GM18858 (cell line): ENCODE measurements around the gene GPC6.
A peak's percentile ranks its signal among the peaks of the same experiment; 100 is the strongest.

Experiments used
- ATAC-seq: cut with Tn5 transposase; IDR thresholded peaks from one replicate; pipeline ENCODE4 v1.9.1; 2021; ENCODE audit not compliant: unreplicated experiment

The GPC6 gene

DNA sequence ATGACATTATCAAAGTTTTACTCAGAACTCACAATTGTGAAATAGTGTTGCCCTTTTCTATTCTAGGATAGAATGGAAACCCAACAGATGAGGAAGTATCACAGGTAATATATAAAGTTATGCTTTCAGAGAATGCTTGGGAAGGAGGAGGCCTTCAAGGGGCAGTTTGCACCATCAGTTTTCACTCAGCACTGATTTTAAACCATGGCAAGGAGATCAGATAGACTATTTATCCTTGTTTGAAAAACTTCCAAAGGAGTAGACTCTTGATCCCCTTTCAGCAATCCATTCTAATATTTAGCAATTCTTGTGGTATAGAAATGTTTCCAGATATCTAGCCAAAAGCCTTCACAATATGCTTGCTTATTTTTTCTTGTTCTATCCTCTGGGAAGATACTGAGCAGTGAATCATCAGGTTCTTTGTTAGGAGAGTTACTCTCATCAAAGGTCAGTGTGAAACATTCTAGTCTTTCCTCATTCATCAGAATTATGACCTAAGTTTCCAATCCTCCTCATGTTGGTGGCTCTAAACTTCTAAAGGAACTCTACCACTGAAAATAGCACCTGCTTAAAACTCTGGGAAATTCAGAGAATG is 3.8 kb downstream of the GPC6 start:
- no peak for ATAC-seq

GRCh38 chr13:93231867-93232266 is 5.3 kb downstream of the GPC6 start:
- ATAC-seq: no peak

DNA sequence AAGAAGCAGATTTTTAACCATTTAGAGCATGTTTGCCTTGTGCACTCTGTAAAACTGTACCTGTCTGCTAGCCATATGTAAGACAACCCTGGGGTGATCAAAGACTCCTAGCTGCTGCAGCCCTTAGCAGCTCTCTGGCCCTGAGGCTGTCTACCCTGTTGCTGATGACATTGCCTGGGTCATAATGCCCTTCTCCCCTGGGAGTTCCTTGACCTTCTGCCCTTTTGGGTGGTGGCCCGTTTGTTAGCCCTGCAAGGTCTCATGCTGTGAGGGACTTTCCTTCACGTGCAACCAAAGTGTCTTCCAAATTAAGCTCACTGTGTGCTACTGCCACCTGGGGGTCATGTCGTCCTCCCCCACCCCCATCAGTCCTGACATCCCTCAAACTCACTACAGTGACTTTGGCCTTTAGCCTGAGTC is 7.4 kb downstream of the GPC6 start:
- peak; percentile 66 for ATAC-seq

- ATAC-seq: no peak
These were observed 7.9 kb downstream of the GPC6 start for GRCh38 chr13:93234459-93234858.

DNA sequence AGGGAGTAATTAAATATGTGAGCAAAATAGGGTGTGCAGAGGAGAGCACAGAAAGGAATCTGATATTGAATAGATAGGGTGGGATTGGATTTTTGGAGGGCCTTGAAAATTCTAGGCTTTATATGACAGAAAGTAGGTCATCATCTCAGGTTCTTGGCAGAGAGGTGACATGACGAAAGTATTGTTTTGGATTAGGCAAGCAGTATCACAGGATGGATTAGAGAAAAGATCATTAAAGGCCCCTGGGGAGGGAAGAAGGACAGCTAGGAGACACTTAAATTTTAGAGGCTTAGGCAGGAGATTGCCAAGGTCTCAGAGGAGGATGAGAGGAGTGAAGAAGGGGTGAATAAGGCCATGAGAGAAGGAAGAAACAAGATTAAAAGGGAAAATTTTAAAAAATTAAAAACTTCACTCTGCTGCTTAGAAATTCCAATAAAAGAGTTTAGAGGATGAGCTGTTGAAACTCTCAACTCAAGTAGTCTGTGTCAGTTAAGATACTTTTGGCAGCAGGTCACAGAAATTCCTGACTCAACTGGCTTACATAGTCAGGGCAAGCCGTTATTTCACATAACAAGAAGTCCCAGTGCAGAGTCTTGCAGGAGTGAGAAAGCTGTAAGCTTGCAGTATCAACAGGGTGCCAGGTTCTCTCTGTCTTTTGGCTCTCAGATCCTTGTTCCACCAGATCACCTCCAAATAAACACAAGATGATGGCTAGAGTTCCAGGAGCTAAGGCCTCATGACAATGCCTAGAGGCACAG is 8.8 kb downstream of the GPC6 start:
- ATAC-seq: no peak

- ATAC-seq: no peak
These were observed 12.1 kb downstream of the GPC6 start for GRCh38 chr13:93238711-93239110.

DNA sequence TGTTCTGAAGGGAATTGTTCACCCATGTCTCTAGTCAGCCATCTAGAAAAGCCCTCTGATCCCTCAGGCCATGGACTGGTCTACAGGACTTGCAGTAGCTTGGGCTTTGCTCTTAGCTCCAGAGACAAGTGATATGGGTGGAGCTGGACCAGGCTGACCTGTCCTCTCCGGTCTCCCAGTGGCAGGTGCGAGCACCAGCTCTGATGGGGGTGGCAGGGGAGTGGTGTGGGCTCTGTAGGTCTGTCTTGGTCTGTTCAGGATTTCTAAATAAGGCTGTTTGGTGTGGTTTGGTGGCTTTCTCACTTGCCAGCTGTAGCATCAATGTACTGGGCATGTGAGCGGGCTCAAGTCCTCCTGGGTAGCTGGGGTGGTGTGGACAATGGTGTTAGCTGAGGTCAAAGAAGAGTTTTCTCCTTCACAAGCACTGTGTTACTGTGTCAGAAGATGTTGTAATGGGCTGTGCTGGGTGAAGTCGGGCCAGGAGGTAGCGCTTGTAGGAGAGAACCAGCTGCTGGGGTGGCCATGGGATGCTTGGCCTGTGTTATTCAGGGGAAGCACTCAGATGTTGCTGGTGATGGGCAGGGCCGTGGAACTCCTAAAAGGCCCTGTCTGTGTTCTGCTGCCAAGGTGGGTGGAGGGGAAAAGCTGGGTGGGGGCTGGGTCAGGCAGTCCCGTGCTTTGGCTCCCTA is 16.9 kb downstream of the GPC6 start:
- no peak for ATAC-seq

GRCh38 chr13:93244141-93244917 is 17.7 kb downstream of the GPC6 start:
- no peak for ATAC-seq

- ATAC-seq: no peak
These were observed 18.3 kb downstream of the GPC6 start for GRCh38 chr13:93244918-93245280.

DNA sequence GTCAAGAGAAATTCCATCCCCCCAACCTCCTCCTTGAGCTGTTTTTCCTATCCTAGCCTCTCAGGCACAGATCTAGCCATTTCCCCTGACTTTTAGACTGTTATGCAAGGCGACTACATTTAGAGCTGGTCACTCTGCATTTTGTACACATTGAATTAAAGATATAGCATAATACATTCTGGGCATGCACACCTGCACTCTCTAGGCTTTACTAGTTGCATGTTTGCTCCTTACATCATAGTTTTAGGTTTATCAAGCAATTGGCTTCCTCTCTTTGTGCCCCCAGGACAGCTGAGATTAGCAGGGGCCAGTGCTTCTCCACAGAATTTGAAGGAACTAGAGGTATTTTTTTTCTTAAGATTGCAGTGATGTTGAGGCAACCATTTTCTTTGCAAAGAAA is 19.5 kb downstream of the GPC6 start:
- ATAC-seq: no peak

DNA sequence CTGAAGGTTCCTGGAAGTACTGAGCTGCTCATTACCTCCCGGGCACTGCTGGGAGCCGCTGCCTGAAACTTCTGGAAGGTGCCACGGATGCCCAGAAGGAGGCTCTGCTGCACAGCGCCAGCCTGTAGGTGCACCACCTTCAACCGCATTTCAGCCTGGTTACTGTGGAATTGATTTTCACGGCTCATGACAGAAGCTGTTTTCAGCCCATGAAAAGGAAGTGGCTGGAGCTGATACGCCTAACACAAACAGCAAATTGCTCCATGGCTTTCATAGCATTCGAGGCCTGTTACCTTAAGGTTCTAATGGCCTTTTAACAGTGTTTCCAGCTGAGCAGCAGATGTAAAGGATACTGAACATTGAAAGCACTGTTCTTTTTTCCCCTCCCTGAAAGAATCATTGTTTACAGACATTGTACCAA is 22.0 kb downstream of the GPC6 start:
- no peak for ATAC-seq

- ATAC-seq: no peak
These were observed 23.0 kb downstream of the GPC6 start for GRCh38 chr13:93249364-93250306.

DNA sequence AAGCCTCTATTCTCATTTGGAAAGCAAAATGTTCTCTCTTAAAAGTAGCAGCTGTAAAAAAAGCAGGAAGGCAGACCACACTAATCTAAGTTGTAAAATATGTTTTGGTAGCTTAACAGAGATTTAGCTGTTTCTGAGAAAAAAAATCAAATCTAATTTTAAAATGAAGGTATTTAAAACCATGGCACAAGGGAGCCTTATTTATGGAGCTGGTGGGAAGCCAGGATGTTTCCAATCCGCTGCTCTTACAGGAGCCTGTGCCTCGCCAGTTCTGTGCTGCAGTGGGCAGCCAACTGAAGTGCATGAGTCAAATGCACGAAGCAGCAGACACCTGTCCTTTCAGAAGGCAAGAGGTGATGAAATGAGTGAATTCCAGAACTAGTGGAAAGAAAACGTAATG is 28.2 kb downstream of the GPC6 start:
- no peak for ATAC-seq

- no peak for ATAC-seq
These were observed 30.4 kb downstream of the GPC6 start for GRCh38 chr13:93256998-93257397.

DNA sequence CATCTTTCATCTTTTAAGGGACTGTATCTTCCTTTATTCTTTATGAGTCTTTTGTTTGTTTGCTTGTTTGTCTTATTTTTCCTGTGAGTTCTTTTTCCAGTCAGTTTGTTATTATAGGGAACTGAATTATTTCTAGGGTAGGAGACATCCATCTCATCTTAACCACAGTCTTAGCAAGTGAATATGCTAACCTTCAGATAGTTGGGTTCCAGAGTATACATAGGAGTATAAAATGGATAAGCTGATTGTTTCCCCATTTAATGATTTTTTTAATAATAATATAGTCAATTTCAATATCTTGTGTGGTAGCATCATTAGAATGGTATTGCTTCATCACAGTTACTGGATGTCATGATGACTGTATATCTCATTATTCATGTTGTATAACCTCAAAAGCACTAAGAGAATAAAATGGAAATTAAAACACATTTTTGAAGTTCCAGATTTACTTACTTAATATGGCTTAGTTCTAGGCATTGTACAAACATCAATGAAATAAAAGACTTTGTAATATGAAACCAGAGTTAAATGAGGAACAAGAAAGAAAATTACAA is 33.0 kb downstream of the GPC6 start:
- ATAC-seq: no peak

GRCh38 chr13:93260591-93260990 is 34.0 kb downstream of the GPC6 start:
- ATAC-seq: no peak

GRCh38 chr13:93262729-93263345 is 36.2 kb downstream of the GPC6 start:
- no peak for ATAC-seq

DNA sequence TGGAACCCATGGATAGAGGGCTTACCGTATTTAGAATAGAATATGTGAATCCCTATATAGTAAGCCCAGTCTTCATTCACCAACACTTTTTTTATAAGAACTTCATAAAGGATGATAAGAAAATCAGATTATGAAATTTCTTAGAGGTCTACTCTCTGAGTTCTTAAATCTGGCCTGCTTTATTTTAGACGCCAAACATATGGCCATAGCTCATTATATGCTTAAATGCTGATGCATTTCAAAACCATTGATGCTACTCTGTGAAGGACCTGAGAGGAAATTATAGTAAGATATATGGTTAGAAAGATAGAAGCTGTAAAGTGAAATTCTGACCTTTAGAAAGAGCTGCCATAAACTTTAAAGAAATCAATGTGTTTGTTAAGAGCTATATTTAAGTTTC is 38.3 kb downstream of the GPC6 start:
- no peak for ATAC-seq

- ATAC-seq: no peak
These were observed 39.2 kb downstream of the GPC6 start for GRCh38 chr13:93265800-93266199.

- no peak for ATAC-seq
These were observed 40.1 kb downstream of the GPC6 start for GRCh38 chr13:93266681-93267080.
